Hepatocyte (in vitro differentiated cells): ENCODE results near the gene TSPEAR. TPM values are rescaled to one million over a fixed set of nuclear protein-coding genes. Genes with fewer than 3 reads are reported as not detected.

Experiments
- DNase-seq: peaks from one replicate; pipeline ENCODE4 v3.0.0-alpha.2; 2016; ENCODE audit warnings: low spot score
- H2AFZ ChIP-seq: fragments of 200-600 bp; sonication (generic); 2 replicates; pipeline ENCODE4 v1.6.0; 2016; ENCODE audit warnings: antibody characterized with exemption, mild to moderate bottlenecking
- H3K27ac ChIP-seq: fragments of 200-600 bp; sonication (generic); 2 replicates; pipeline ENCODE4 v1.5.1; 2016; ENCODE audit warnings: mild to moderate bottlenecking
- H3K27me3 ChIP-seq: fragments of 200-600 bp; sonication (generic); 2 replicates; pipeline ENCODE4 v1.6.1; 2016
- H3K36me3 ChIP-seq: fragments of 200-600 bp; sonication (generic); replicated peaks from 2 replicates; pipeline ENCODE4 v1.5.1; 2016; ENCODE audit warnings: low read depth; ENCODE audit not compliant: insufficient read depth
- H3K4me1 ChIP-seq: fragments of 200-600 bp; sonication (generic); 2 replicates; pipeline ENCODE4 v1.5.1; 2016; ENCODE audit warnings: mild to moderate bottlenecking, moderate library complexity; ENCODE audit not compliant: insufficient read depth
- H3K4me2 ChIP-seq: fragments of 200-600 bp; sonication (generic); 2 replicates; pipeline ENCODE4 v1.6.0; 2016
- H3K4me3 ChIP-seq: fragments of 200-600 bp; sonication (generic); 2 replicates; pipeline ENCODE4 v1.5.1; 2016; ENCODE audit warnings: mild to moderate bottlenecking
- H3K79me2 ChIP-seq: fragments of 200-600 bp; sonication (generic); 2 replicates; pipeline ENCODE4 v1.6.0; 2017; ENCODE audit warnings: mild to moderate bottlenecking
- H3K9me2 ChIP-seq: fragments of 200-600 bp; sonication (generic); replicated peaks from 2 replicates; pipeline ENCODE4 v1.6.0; 2017; ENCODE audit warnings: mild to moderate bottlenecking; ENCODE audit not compliant: insufficient read depth
- H3K9me3 ChIP-seq: fragments of 200-600 bp; sonication (generic); 2 replicates; pipeline ENCODE4 v1.5.1; 2016; ENCODE audit warnings: low read depth, mild to moderate bottlenecking
- H4K20me1 ChIP-seq: fragments of 200-600 bp; sonication (generic); 2 replicates; pipeline ENCODE4 v1.6.0; 2016; ENCODE audit warnings: mild to moderate bottlenecking; ENCODE audit not compliant: insufficient read depth, poor library complexity, severe bottlenecking
- CTCF ChIP-seq: fragments of 200-600 bp; sonication (generic); IDR thresholded peaks from 2 replicates; pipeline ENCODE4 v1.5.1; 2016; ENCODE audit warnings: antibody characterized with exemption, mild to moderate bottlenecking; ENCODE audit not compliant: poor library complexity
- EZH2 ChIP-seq: fragments of 200-600 bp; sonication (generic); IDR thresholded peaks from 2 replicates; pipeline ENCODE4 v1.6.1; 2016; ENCODE audit warnings: antibody characterized with exemption, mild to moderate bottlenecking, borderline replicate concordance
- EZH2phosphoT487 ChIP-seq: fragments of 200-600 bp; sonication (generic); IDR thresholded peaks from one replicate; pipeline ENCODE4 v1.6.1; 2018; ENCODE audit warnings: antibody characterized with exemption, mild to moderate bottlenecking, low read depth, moderate library complexity; ENCODE audit not compliant: unreplicated experiment, severe bottlenecking
- WGBS: methylation state at CpG from one replicate; pipeline ENCODE4 v1.1.6; 2016; ENCODE audit warnings: low lambda C conversion rate; ENCODE audit errors: missing lambda C conversion rate; 5-methylcytosine and 5-hydroxymethylcytosine counted together
- polyA plus RNA-seq: library from polyadenylated mRNA; unstranded; fragments of >200 nt; fragmentation: Nextera tagmentation; extraction: Ambion mirVana; gene quantifications from 2 replicates; pipeline ENCODE4 v1.2.1, GENCODE V29; 2016
- total RNA-seq: library from RNA; depleted of rRNA; stranded (reverse); fragments of >200 nt; gene quantifications from 2 replicates; pipeline ENCODE4 v1.2.3, GENCODE V29; 2014

TSPEAR gene
- total and polyA plus RNA-seq, 2 experiments from 2014 or later = 0.35 TPM; not detected in 1

- Histone ChIP-seq H3K4me3 (no peak overlapping the region), H3K36me3 (no peaks in the 10 kb centered on the region), H2AFZ (no peak overlapping the region), H3K4me1 (no peaks in the 10 kb centered on the region), H3K9me3 (no peaks in the 10 kb centered on the region), H3K79me2 (no peaks in the 10 kb centered on the region), H3K4me2 (no peak overlapping the region), H4K20me1 (no peaks in the 10 kb centered on the region), H3K27ac (no peak overlapping the region), H3K27me3 (no peaks in the 10 kb centered on the region), H3K9me2 (no peaks in the 10 kb centered on the region)
- 92% methylated on average over 19 of the region's 21 CpGs for WGBS
- DNase-seq = no peak
- TF ChIP-seq EZH2 (no peak), EZH2phosphoT487 (no peak), CTCF (no peak)
Observed at GRCh38 chr21:44734026-44734745, 22.8 kb upstream of the TSPEAR start.

GRCh38 chr21:44732956-44733355, 21.6 kb upstream of the TSPEAR start:
- H3K79me2 ChIP-seq = no peaks in the 10 kb centered on the region
- TF ChIP-seq CTCF (no peak), EZH2 (no peak), EZH2phosphoT487 (no peak)
- no peak overlapping the region for H3K27ac ChIP-seq
- no peak overlapping the region for H3K4me2 ChIP-seq
- no peaks in the 10 kb centered on the region for H3K9me2 ChIP-seq
- no peaks in the 10 kb centered on the region for H3K9me3 ChIP-seq
- no peak overlapping the region for H3K4me3 ChIP-seq
- H3K36me3 ChIP-seq = no peaks in the 10 kb centered on the region
- H3K4me1 ChIP-seq = no peaks in the 10 kb centered on the region
- no peak for DNase-seq
- WGBS = 94% methylated on average over 11 of the region's 11 CpGs
- no peaks in the 10 kb centered on the region for H4K20me1 ChIP-seq
- no peak overlapping the region for H2AFZ ChIP-seq
- H3K27me3 ChIP-seq = no peaks in the 10 kb centered on the region

- TF ChIP-seq EZH2phosphoT487 = no peak
- TF ChIP-seq EZH2 = no peak
- no peak for TF ChIP-seq CTCF
- Histone ChIP-seq H3K9me2 (no peaks in the 10 kb centered on the region), H3K4me3 (no peak overlapping the region), H3K4me2 (no peak overlapping the region), H3K9me3 (no peaks in the 10 kb centered on the region), H3K27ac (no peak overlapping the region), H3K36me3 (no peaks in the 10 kb centered on the region), H4K20me1 (no peaks in the 10 kb centered on the region), H2AFZ (no peak overlapping the region), H3K4me1 (no peaks in the 10 kb centered on the region), H3K79me2 (no peaks in the 10 kb centered on the region), H3K27me3 (no peaks in the 10 kb centered on the region)
- WGBS = 94% methylated on average over 10 of the region's 10 CpGs
- no peak for DNase-seq
Observed at GRCh38 chr21:44732263-44732662, 20.9 kb upstream of the TSPEAR start.
